Activated CD8-positive, alpha-beta T cell treated with anti-CD3 and anti-CD28 coated beads, Interleukin-2, amount 10 ng/mL, durations not matched to agents 7 days and 5 days (primary cell): ENCODE data around the gene MED29. TPM values are rescaled to one million over a fixed set of nuclear protein-coding genes. Genes with fewer than 3 reads are reported as not detected.
A peak's percentile ranks its signal among the peaks of the same experiment; 100 is the strongest.

Experiments
- ATAC-seq: fragments of 150-1000 bp; cut with Tn5 transposase; one replicate; pipeline ENCODE4 v1.10.0; 2021; ENCODE audit warnings: moderate library complexity
- CTCF ChIA-PET: fragments of 350-600 bp; sonication (Branson Sonifier 250); formaldehyde crosslinking; loops from one replicate; lab custom pipeline; 2021; ENCODE audit warnings: antibody characterized with exemption; lab: Charles Lee
- POLR2A ChIA-PET: fragments of 350-600 bp; sonication (Branson Sonifier 250); formaldehyde crosslinking; loops from one replicate; lab custom pipeline; 2021; ENCODE audit warnings: antibody characterized with exemption; lab: Charles Lee
- DNase-seq: peaks from one replicate; pipeline ENCODE4 v3.0.0-alpha.2; 2020
- H3K27ac Mint-ChIP-seq: one replicate; pipeline ENCODE4 v1.8.0; 2021; ENCODE audit warnings: mild to moderate bottlenecking, mixed read lengths
- H3K27me3 Mint-ChIP-seq: one replicate; pipeline ENCODE4 v1.8.0; 2021; ENCODE audit warnings: low read depth, mixed read lengths
- H3K36me3 Mint-ChIP-seq: one replicate; pipeline ENCODE4 v1.8.0; 2021; ENCODE audit warnings: low read depth, mixed read lengths
- H3K4me1 Mint-ChIP-seq: one replicate; pipeline ENCODE4 v1.8.0; 2021; ENCODE audit warnings: low read depth, mixed read lengths
- H3K4me3 Mint-ChIP-seq: one replicate; pipeline ENCODE4 v1.8.0; 2021; ENCODE audit warnings: mild to moderate bottlenecking, mixed read lengths
- H3K9me3 Mint-ChIP-seq: one replicate; pipeline ENCODE4 v1.8.0; 2022; ENCODE audit warnings: mixed read lengths; ENCODE audit not compliant: insufficient read depth
- microRNA-seq: library from miRNA; unstranded; fragments of <30 nt; microRNA quantifications from one replicate; pipeline ENCODE4 v1.2.0, GENCODE V29; 2022
- total RNA-seq, 2 experiments: library from RNA; stranded (reverse); gene quantifications; one replicate each; pipeline ENCODE4 v1.2.3, GENCODE V29; 2021

The MED29 gene
- total RNA-seq, 2 experiments from 2014 or later = 32.6 to 39.3 TPM

DNA sequence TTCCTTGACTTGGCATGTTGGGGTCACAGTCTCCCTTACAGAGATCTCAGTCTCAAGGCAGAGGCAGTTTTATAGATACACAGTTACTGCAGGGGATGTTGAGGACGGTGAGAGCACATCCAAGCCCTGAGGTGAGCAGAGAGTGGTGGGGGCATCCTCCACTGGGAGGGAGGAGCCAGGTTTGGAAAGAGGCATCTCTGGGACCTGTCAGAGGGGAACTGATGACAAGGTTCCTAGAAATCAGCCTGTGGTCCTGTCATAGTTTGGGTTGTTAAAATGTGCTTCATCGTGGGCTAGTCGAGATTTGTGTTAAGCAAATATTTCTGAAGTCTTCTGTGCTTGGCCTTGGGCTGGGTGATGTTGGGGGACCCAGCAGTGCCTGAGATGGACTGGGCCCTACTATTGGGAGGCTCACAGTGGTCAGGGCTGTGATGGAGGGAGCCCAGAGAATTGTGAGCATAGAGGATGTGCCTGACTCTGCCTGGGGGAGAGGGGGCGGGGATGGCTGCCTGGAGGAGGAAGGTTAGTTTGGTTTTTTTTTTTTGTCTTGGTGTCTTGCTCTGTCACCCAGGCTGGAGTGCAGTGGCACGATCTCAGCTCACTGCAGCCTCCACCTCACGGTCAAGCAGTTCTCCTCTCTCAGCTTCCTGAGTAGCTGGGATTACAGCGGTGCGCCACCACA lies 58.1 kb downstream of the MED29 start:
- Mint-ChIP-seq H3K27ac (peak overlapping the region; percentile 95), H3K36me3 (peaks cover 66% of the 10 kb centered on the region), H3K4me1 (peaks cover 66% of the 10 kb centered on the region), H3K4me3 (peak overlapping the region; percentile 93), H3K9me3 (no peaks in the 10 kb centered on the region), H3K27me3 (no peaks in the 10 kb centered on the region)
- ChIA-PET CTCF (interaction anchor here (1.4 to 2.0 kb wide), 2 partner anchors 25 to 107 kb away, joined by 3 to 8 read pairs; partner anchors contain the start of gene SAMD4B), POLR2A (interaction anchor here (1.0 to 2.3 kb wide), 2 partner anchors 14 to 31 kb away, joined by 4 to 19 read pairs; partner anchors contain the start of genes RPS16 and TIMM50)
- DNase-seq (no peak), ATAC-seq (no peak)

Small RNAs within 50 kb of the gene (microRNA-seq; reads per million reads assigned to microRNA genes)
- gene MIR4530 = not detected

Other genes starting within 250 kb of the MED29 start
- gene NCCRP1, start 194.4 kb upstream of the MED29 start, total RNA-seq = not detected
- gene SYCN, start 187.1 kb upstream of the MED29 start, total RNA-seq = not detected
- not detected for gene IFNL3, start 146.4 kb upstream of the MED29 start, total RNA-seq
- gene IFNL4, start 142.5 kb upstream of the MED29 start, total RNA-seq = not detected
- gene IFNL2, start 123.0 kb upstream of the MED29 start, total RNA-seq = not detected
- gene IFNL1, start 95.0 kb upstream of the MED29 start, total RNA-seq = under 1 TPM in 1 of 2 experiments, not detected in 1; 0.29 TPM
- gene LRFN1, start 70.5 kb upstream of the MED29 start, total RNA-seq = 1 to 10 TPM; 8.0 to 8.3 TPM
- 100 to 1,000 TPM; 471 to 482 TPM for gene GMFG, start 55.3 kb upstream of the MED29 start, total RNA-seq
- gene SAMD4B, start 49.0 kb upstream of the MED29 start, total RNA-seq = 10 to 100 TPM; 43.7 to 44.5 TPM
- 10 to 100 TPM; 48.2 to 48.9 TPM for gene PAF1, start 272 bp upstream of the MED29 start, total RNA-seq
- 10 to 100 TPM; 72.4 to 91.4 TPM for gene ZFP36, start 15.5 kb downstream of the MED29 start, total RNA-seq
- gene PLEKHG2, start 21.3 kb downstream of the MED29 start, total RNA-seq = 10 to 100 TPM; 64.4 to 68.5 TPM
- 1,000 to 10,000 TPM; 2,100 to 2,157 TPM for gene RPS16, start 44.6 kb downstream of the MED29 start, total RNA-seq
- gene SUPT5H, start 54.2 kb downstream of the MED29 start, total RNA-seq = 100 to 1,000 TPM; 144 to 147 TPM
- 10 to 100 TPM; 56.1 to 65.9 TPM for gene TIMM50, start 89.5 kb downstream of the MED29 start, total RNA-seq
- under 1 TPM; 0.26 to 0.29 TPM for gene DLL3, start 107.6 kb downstream of the MED29 start, total RNA-seq
- not detected for gene SELENOV, start 123.8 kb downstream of the MED29 start, total RNA-seq
- 1 to 10 TPM; 4.1 to 4.3 TPM for gene EID2B, start 141.5 kb downstream of the MED29 start, total RNA-seq
- 10 to 100 TPM; 18.9 to 19.9 TPM for gene EID2, start 148.8 kb downstream of the MED29 start, total RNA-seq
- not detected for gene LGALS13, start 211.1 kb downstream of the MED29 start, total RNA-seq